Tibial nerve (tissue), 4 donors: ENCODE results near the gene PXDN.

Experiments
- CTCF ChIP-seq, 5 experiments: fragments of 200-600 bp in 3 of 5; fragments of 450-650 bp in 2 of 5; sonication (generic) in 3 of 5; IDR thresholded peaks; one replicate each; pipeline ENCODE4 v1.5.1; 2016 to 2019; ENCODE audit warnings: antibody characterized with exemption in 5 of 5, mild to moderate bottlenecking in 3 of 5, moderate library complexity in 2 of 5
- EP300 ChIP-seq, 2 donors: sonication (generic); formaldehyde crosslinking; IDR thresholded peaks; one replicate each; pipeline ENCODE4 v1.6.1; 2017; ENCODE audit warnings: antibody characterized with exemption in 2 of 2, mild to moderate bottlenecking in 1 of 2

- TF ChIP-seq EP300 (IDR thresholded peaks at IDR 0.05), result no peak
- no peak for TF ChIP-seq CTCF (IDR thresholded peaks at IDR 0.05)
Observed at GRCh38 chr2:1727796-1728474, 16.4 kb downstream of the PXDN start.
